GM21717 (cell line): ENCODE results near the gene GSX1.
"Not testable (repeated sequence)": the region's sequence is repeated elsewhere in the genome, so short reads cannot be mapped to it uniquely, and the experiment has no call there.

Experiments used
- ATAC-seq: cut with Tn5 transposase; IDR thresholded peaks from one replicate; pipeline ENCODE4 v1.9.1; 2021; ENCODE audit warnings: mild to moderate bottlenecking, moderate library complexity; ENCODE audit not compliant: unreplicated experiment

Gene GSX1

GRCh38 chr13:27792393-27793218 is at the start of gene GSX1:
TSS of gene GSX1 (plus strand) at chr13:27792483. CDS start at chr13:27792691, 208 bp downstream.
- ATAC-seq = no peak

GRCh38 chr13:27744801-27745200 is 47.5 kb upstream of the GSX1 start:
- no peak for ATAC-seq

- no peak for ATAC-seq
Measured at GRCh38 chr13:27745301-27745700, 47.0 kb upstream of the GSX1 start.

GRCh38 chr13:27748143-27748542 is 44.1 kb upstream of the GSX1 start:
- not testable (repeated sequence) for ATAC-seq

GRCh38 chr13:27751953-27752532 is 40.2 kb upstream of the GSX1 start:
- ATAC-seq = no peak

GRCh38 chr13:27765650-27766049 is 26.6 kb upstream of the GSX1 start:
- ATAC-seq = no peak

GRCh38 chr13:27770809-27771208 is 21.5 kb upstream of the GSX1 start:
- ATAC-seq = no peak

GRCh38 chr13:27772651-27773425 is 19.4 kb upstream of the GSX1 start:
- ATAC-seq = no peak

- ATAC-seq = peak; percentile 54
Measured at GRCh38 chr13:27774169-27774568, 18.1 kb upstream of the GSX1 start.

- no peak for ATAC-seq
Measured at GRCh38 chr13:27774651-27775050, 17.6 kb upstream of the GSX1 start.

- ATAC-seq = no peak
Measured at GRCh38 chr13:27775943-27776342, 16.3 kb upstream of the GSX1 start.

- no peak for ATAC-seq
Measured at GRCh38 chr13:27782151-27782550, 10.1 kb upstream of the GSX1 start.

- no peak for ATAC-seq
Measured at GRCh38 chr13:27783111-27783510, 9.2 kb upstream of the GSX1 start.

- ATAC-seq = no peak
Measured at GRCh38 chr13:27788271-27788670, 4.0 kb upstream of the GSX1 start.

- ATAC-seq = no peak
Measured at GRCh38 chr13:27789153-27789494, 3.2 kb upstream of the GSX1 start.

- ATAC-seq = no peak
Measured at GRCh38 chr13:27789495-27790303, 2.6 kb upstream of the GSX1 start.

GRCh38 chr13:27790523-27790922 is 1.8 kb upstream of the GSX1 start:
- ATAC-seq = no peak

- no peak for ATAC-seq
Measured at GRCh38 chr13:27791146-27791900, 960 bp upstream of the GSX1 start.

GRCh38 chr13:27791901-27792392 is 336 bp upstream of the GSX1 start:
- no peak for ATAC-seq
